Measurements from ENCODE around the gene PREX1. TPM values are rescaled to one million over a fixed set of nuclear protein-coding genes. Genes with fewer than 3 reads are reported as not detected.

Gene PREX1
- total and polyA plus RNA-seq, 2 experiments from 2014 or later, result 2.4 to 10.3 TPM

- TF ChIP-seq ZNF462 (CRISPR knock-in tag; IDR thresholded peaks at IDR 0.05), result no peak
- no peak for TF ChIP-seq CREB1 (CRISPR knock-in tag; IDR thresholded peaks at IDR 0.05; ENCODE audit: low read depth)
- TF ChIP-seq JUNB (IDR thresholded peaks at IDR 0.05; ENCODE audit: unreplicated experiment), result no peak
- no peak for TF ChIP-seq EZH2phosphoT487 (IDR thresholded peaks at IDR 0.05; ENCODE audit: unreplicated experiment)
- no peak for TF ChIP-seq REST (IDR thresholded peaks at IDR 0.05; ENCODE audit: unreplicated experiment)
- TF ChIP-seq ZNF331 (CRISPR knock-in tag; IDR thresholded peaks at IDR 0.05; ENCODE audit: low read depth), result no peak
- TF ChIP-seq STAT1 (IDR thresholded peaks at IDR 0.05; ENCODE audit: unreplicated experiment), result no peak
Observed at GRCh38 chr20:48676795-48677460, 150.9 kb downstream of the PREX1 start (continued).
